Ovary (tissue), 3 donors: ENCODE data around the gene GTPBP6.

ENCODE experiments used
- CTCF ChIP-seq, 3 donors: fragments of 450-650 bp in 2 of 3; fragments of 200-600 bp in 1 of 3; IDR thresholded peaks; one replicate each; pipeline versions ENCODE4 v1.5.1 to v1.8.0; 2016 to 2022; ENCODE audit warnings: antibody characterized with exemption in 3 of 3, mild to moderate bottlenecking in 1 of 3
- EP300 ChIP-seq: sonication (generic); formaldehyde crosslinking; IDR thresholded peaks from one replicate; pipeline ENCODE4 v1.6.1; 2017; ENCODE audit warnings: antibody characterized with exemption
- POLR2A ChIP-seq: fragments of 450-650 bp; IDR thresholded peaks from one replicate; pipeline ENCODE4 v1.6.1; 2017; ENCODE audit warnings: antibody characterized with exemption, mild to moderate bottlenecking, moderate library complexity
- donor health status: DM: no; HTN: no; CAD: no.

GRCh38 chrX:274904-275475 lies 43.6 kb downstream of the GTPBP6 start:
- TF ChIP-seq CTCF (IDR thresholded peaks at IDR 0.05), result no peak
- no peak for TF ChIP-seq POLR2A
- TF ChIP-seq EP300, result no peak
